Right lobe of liver (tissue), 6 donors: ENCODE results near the gene RAMP2. TPM values are rescaled to one million over a fixed set of nuclear protein-coding genes. Genes with fewer than 3 reads are reported as not detected.
A peak's percentile ranks its signal among the peaks of the same experiment; 100 is the strongest.
"Not testable (repeated sequence)": the region's sequence is repeated elsewhere in the genome, so short reads cannot be mapped to it uniquely, and the experiment has no call there.

ENCODE experiments used
- ATAC-seq, 4 donors: fragments of 200-7000 bp; cut with Tn5 transposase; one replicate each; pipeline ENCODE4 v1.9.1; 2020; ENCODE audit warnings: mild to moderate bottlenecking in 4 of 4, moderate library complexity in 4 of 4
- DNase-seq, 3 donors: peaks; one replicate each; pipeline ENCODE4 v3.0.0-alpha.2; 2020
- H3K27ac ChIP-seq, 3 donors: fragments of 200-600 bp; one replicate each; pipeline ENCODE4 v1.8.0; 2022
- H3K27me3 ChIP-seq, 2 donors: fragments of 200-600 bp; one replicate each; pipeline ENCODE4 v1.8.0; 2022
- H3K36me3 ChIP-seq, 4 donors: fragments of 200-600 bp; sonication (generic) in 1 of 4; one replicate each; pipeline versions ENCODE4 v1.5.1 to v1.8.0; 2017 to 2022; ENCODE audit warnings: control low read depth in 1 of 4
- H3K4me1 ChIP-seq, 4 donors: fragments of 200-600 bp; sonication (generic) in 1 of 4; one replicate each; pipeline versions ENCODE4 v1.5.1 to v1.8.0; 2017 to 2022; ENCODE audit warnings: control low read depth in 1 of 4
- H3K4me3 ChIP-seq, 3 donors: fragments of 200-600 bp; one replicate each; pipeline ENCODE4 v1.8.0; 2022
- H3K9me3 ChIP-seq, 4 donors: fragments of 200-600 bp; sonication (generic) in 1 of 4; one replicate each; pipeline versions ENCODE4 v1.5.1 to v1.8.0; 2017 to 2022; ENCODE audit warnings: control low read depth in 1 of 4
- CTCF ChIP-seq, 4 donors: fragments of 200-600 bp in 3 of 4; fragments of 450-650 bp in 1 of 4; IDR thresholded peaks; one replicate each; pipeline versions ENCODE4 v1.5.1 to v1.8.0; 2016 to 2022; ENCODE audit warnings: antibody characterized with exemption in 4 of 4, mild to moderate bottlenecking in 2 of 4
- POLR2A ChIP-seq: fragments of 450-650 bp; IDR thresholded peaks from one replicate; pipeline ENCODE4 v1.6.1; 2017; ENCODE audit warnings: antibody characterized with exemption, mild to moderate bottlenecking
- WGBS: methylation state at CpG from one replicate; pipeline ENCODE4 v1.1.6; 2018; ENCODE audit warnings: low coverage, low lambda C conversion rate; ENCODE audit not compliant: insufficient coverage; ENCODE audit errors: missing lambda C conversion rate; 5-methylcytosine and 5-hydroxymethylcytosine counted together
- intact Hi-C, 2 donors: fragments of 100-400 bp; cut with DNase I; formaldehyde crosslinking; loops; one replicate each; pipeline versions ENCODE4 v1.11.2 to v1.14.1; 2022
- total RNA-seq, 6 experiments: library from RNA; depleted of rRNA in 2 of 6; stranded (reverse); fragments of >200 nt in 2 of 6; fragmentation: NEBNext Ultra II Directional in 3 of 6; extraction: Animal tissue kit (Norgen Biotek cat#: 25700) in 3 of 6; gene quantifications; one replicate each; pipeline versions ENCODE4 v1.1.0 to v1.2.4, GENCODE V29; 2016 to 2023
- donor health status: DM: no; HTN: yes; CAD: no.
- donor health status: DM: no; HTN: no; CAD: no.
- donor health status: DM: no; HTN: no; CAD: no.
- donor health status: DM: no; HTN: yes; CAD: no.
- donor health status: DM: no; HTN: yes; CAD: no.

The RAMP2 gene
- total RNA-seq, 6 experiments from 2014 or later: 1.9 to 9.4 (median 4.4) TPM

GRCh38 chr17:42740699-42741098, 20.3 kb upstream of the RAMP2 start:
- Histone ChIP-seq H3K4me1 (peaks cover 0 to 29% (median 3%) of the 10 kb centered on the region in 4 donors), H3K27ac (peak overlapping the region in 1 of 3 donors; percentile 5), H3K9me3 (no peaks in the 10 kb centered on the region), H3K27me3 (no peaks in the 10 kb centered on the region), H3K4me3 (no peak overlapping the region), H3K36me3 (no peaks in the 10 kb centered on the region)
- WGBS: no CpG with 5 or more reads among the region's 1 CpG
- ATAC-seq (no peak), DNase-seq (no peak)
- intact Hi-C loops: no loop called here
- TF ChIP-seq POLR2A (no peak), CTCF (IDR thresholded peaks at IDR 0.05) (no peak)

- H3K27me3 ChIP-seq, H3K36me3 ChIP-seq, DNase-seq, H3K9me3 ChIP-seq, H3K27ac ChIP-seq, H3K4me3 ChIP-seq, intact Hi-C loops, ATAC-seq: not testable (repeated sequence)
- H3K4me1 ChIP-seq: peaks cover 0 to 29% (median 3%) of the 10 kb centered on the region in 4 donors
- WGBS: 91% methylated on average over 8 of the region's 11 CpGs
Observed at GRCh38 chr17:42742916-42743315, 18.1 kb upstream of the RAMP2 start.

- H3K27me3 ChIP-seq: no peaks in the 10 kb centered on the region
- H3K4me3 ChIP-seq: peak overlapping the region; percentile 60 to 81 (median 62)
- ATAC-seq (no peak), DNase-seq (no peak)
- H3K27ac ChIP-seq: peak overlapping the region; percentile 79 to 94 (median 85)
- intact Hi-C loops: no loop called here
- H3K36me3 ChIP-seq: no peaks in the 10 kb centered on the region
- no peaks in the 10 kb centered on the region for H3K9me3 ChIP-seq
- peaks cover 0 to 37% (median 3%) of the 10 kb centered on the region in 4 donors for H3K4me1 ChIP-seq
- 45% methylated on average over 10 of the region's 10 CpGs for WGBS
- TF ChIP-seq POLR2A (no peak), CTCF (IDR thresholded peaks at IDR 0.05) (peak in 1 of 4 donors; percentile 5)
Observed at GRCh38 chr17:42743595-42744282, 17.3 kb upstream of the RAMP2 start.

- DNase-seq (peak; percentile 87 to 92 (median 92)), ATAC-seq (peak; percentile 89 to 94 (median 92))
- WGBS: 0% methylated on average over 21 of the region's 32 CpGs
- H3K27ac ChIP-seq: peak overlapping the region; percentile 79 to 94 (median 85)
- no peaks in the 10 kb centered on the region for H3K36me3 ChIP-seq
- peaks cover 0 to 43% (median 3%) of the 10 kb centered on the region in 4 donors for H3K4me1 ChIP-seq
- TF ChIP-seq CTCF (IDR thresholded peaks at IDR 0.05): no peak
- TF ChIP-seq POLR2A: no peak
- H3K27me3 ChIP-seq: no peaks in the 10 kb centered on the region
- peak overlapping the region; percentile 60 to 81 (median 62) for H3K4me3 ChIP-seq
- no peaks in the 10 kb centered on the region for H3K9me3 ChIP-seq
- intact Hi-C loops: no loop called here
Observed at GRCh38 chr17:42744283-42744805, 16.7 kb upstream of the RAMP2 start.
